GM12801 (cell line): ENCODE measurements around the gene ATP5F1E.

Experiments
- CTCF ChIP-seq: IDR thresholded peaks from one replicate; pipeline ENCODE4 v1.5.1; 2011; ENCODE audit warnings: control low read depth; ENCODE audit not compliant: insufficient read length; ENCODE audit errors: extremely low read depth

ATP5F1E gene

GRCh38 chr20:58991715-58992114 is 40.4 kb downstream of the ATP5F1E start:
- no peak for TF ChIP-seq CTCF

- TF ChIP-seq CTCF = no peak
Observed at GRCh38 chr20:58990651-58991445, 41.3 kb downstream of the ATP5F1E start.

- TF ChIP-seq CTCF = no peak
Observed at GRCh38 chr20:58989196-58989595, 42.9 kb downstream of the ATP5F1E start.

- TF ChIP-seq CTCF = no peak
Observed at GRCh38 chr20:58988565-58988882, 43.6 kb downstream of the ATP5F1E start.

- no peak for TF ChIP-seq CTCF
Observed at GRCh38 chr20:58987790-58988564, 44.2 kb downstream of the ATP5F1E start.

- no peak for TF ChIP-seq CTCF
Observed at GRCh38 chr20:58986968-58987517, 45.1 kb downstream of the ATP5F1E start.

GRCh38 chr20:58986286-58986967 is 45.7 kb downstream of the ATP5F1E start:
- TF ChIP-seq CTCF = no peak
